GM12878 (cell line): ENCODE measurements around the gene DENND10. TPM values are rescaled to one million over a fixed set of nuclear protein-coding genes. Genes with fewer than 3 reads are reported as not detected.
A peak's percentile ranks its signal among the peaks of the same experiment; 100 is the strongest.

Experiments used
- BCLAF1 ChIP-seq: fragments of 450-650 bp; IDR thresholded peaks from 2 replicates; pipeline ENCODE4 v1.6.1; 2017; ENCODE audit warnings: antibody characterized with exemption, mild to moderate bottlenecking, moderate library complexity
- CTCF ChIP-seq, 3 experiments: IDR thresholded peaks in 2 of 3; conservative IDR thresholded peaks in 1 of 3; 2 replicates each; pipeline ENCODE4 v1.5.1; 2011; ENCODE audit warnings: low read depth in 3 of 3, low read length in 3 of 3, mild to moderate bottlenecking in 3 of 3, control low read depth in 2 of 3, moderate library complexity in 2 of 3, inconsistent platforms in 1 of 3, mixed read lengths in 1 of 3; ENCODE audit not compliant: control insufficient read depth in 2 of 3, insufficient read depth in 1 of 3; ENCODE audit errors: extremely low read depth in 1 of 3
- EP300 ChIP-seq, 2 experiments: fragments of 150-350 bp in 1 of 2; IDR thresholded peaks; 2 replicates each; pipeline ENCODE4 v1.6.1; 2011 to 2012; ENCODE audit warnings: low read depth in 2 of 2, low read length in 2 of 2, borderline replicate concordance in 1 of 2, improper control_type of control experiment in 1 of 2, inconsistent platforms in 1 of 2; ENCODE audit not compliant: control insufficient read depth in 1 of 2
- MTA2 ChIP-seq: fragments of 450-650 bp; IDR thresholded peaks from 2 replicates; pipeline ENCODE4 v1.6.1; 2016; ENCODE audit warnings: low read depth, mild to moderate bottlenecking, moderate library complexity
- NFYB ChIP-seq: IDR thresholded peaks from 2 replicates; pipeline ENCODE4 v1.6.1; 2011; ENCODE audit warnings: low read depth, mild to moderate bottlenecking, low read length, improper control_type of control experiment, moderate library complexity; ENCODE audit not compliant: insufficient read depth
- RAD51 ChIP-seq: fragments of 450-650 bp; IDR thresholded peaks from 2 replicates; pipeline ENCODE4 v1.6.1; 2016; ENCODE audit warnings: moderate library complexity, mild to moderate bottlenecking, inconsistent platforms
- SMC3 ChIP-seq: IDR thresholded peaks from 2 replicates; pipeline ENCODE4 v1.6.1; 2011; ENCODE audit warnings: low read length, improper control_type of control experiment, borderline replicate concordance
- SP1 ChIP-seq: IDR thresholded peaks from one replicate; pipeline ENCODE4 v1.6.1; 2011; ENCODE audit warnings: low read depth, low read length
- TARDBP ChIP-seq: IDR thresholded peaks from 2 replicates; pipeline ENCODE4 v1.6.1; 2016; ENCODE audit warnings: borderline replicate concordance
- ZBTB40 ChIP-seq: fragments of 450-650 bp; IDR thresholded peaks from 2 replicates; pipeline ENCODE4 v1.6.1; 2016; ENCODE audit warnings: mild to moderate bottlenecking, moderate library complexity, borderline replicate concordance
- ZNF24 ChIP-seq: fragments of 450-650 bp; IDR thresholded peaks from 2 replicates; pipeline ENCODE4 v1.6.1; 2017; ENCODE audit warnings: antibody characterized with exemption, mild to moderate bottlenecking
- polyA plus RNA-seq, 11 experiments: library from polyadenylated mRNA; depleted of rRNA in 4 of 11; unstranded in 6 of 11; stranded (reverse) in 5 of 11; fragments of >200 nt; fragmentation: Nextera tagmentation in 4 of 11; fragmentation: Illumina TruSeq in 1 of 11; extraction: Ambion mirVana in 4 of 11; extraction: Trizol in 1 of 11; gene quantifications; 1 replicate in 1 of 11; 2 replicates in 10 of 11; pipeline versions ENCODE4 v1.2.1 to v1.2.3, GENCODE V29; 2011 to 2016; ENCODE audit warnings: inconsistent platforms in 2 of 11, missing spikeins in 2 of 11, low read depth in 1 of 11
- total RNA-seq, 4 experiments: library from RNA; depleted of rRNA in 3 of 4; stranded (reverse); fragments of >200 nt in 3 of 4; fragmentation: Illumina TruSeq in 1 of 4; extraction: Trizol in 1 of 4; gene quantifications; 2 replicates each; pipeline versions ENCODE4 v1.2.1 to v1.2.3, GENCODE V29; 2013 to 2021
- TF ChIP-seq, protein P1 (sequence below): fragments of 450-650 bp; IDR thresholded peaks from 2 replicates; pipeline ENCODE4 v1.6.1; 2017; ENCODE audit warnings: mild to moderate bottlenecking, low read depth, inconsistent platforms; ENCODE audit not compliant: poor library complexity, severe bottlenecking
- TF ChIP-seq, protein P2 (sequence below): fragments of 450-650 bp; IDR thresholded peaks from 2 replicates; pipeline ENCODE4 v1.6.1; 2018; ENCODE audit warnings: borderline replicate concordance, mild to moderate bottlenecking; ENCODE audit not compliant: partially characterized antibody

DENND10 gene
- total and polyA plus RNA-seq, 10 of the 15 experiments (the other 5 are each of a cell fraction or from before 2014, with no cell fraction given) = 21.5 to 39.8 (median 26.2) TPM

DNA sequence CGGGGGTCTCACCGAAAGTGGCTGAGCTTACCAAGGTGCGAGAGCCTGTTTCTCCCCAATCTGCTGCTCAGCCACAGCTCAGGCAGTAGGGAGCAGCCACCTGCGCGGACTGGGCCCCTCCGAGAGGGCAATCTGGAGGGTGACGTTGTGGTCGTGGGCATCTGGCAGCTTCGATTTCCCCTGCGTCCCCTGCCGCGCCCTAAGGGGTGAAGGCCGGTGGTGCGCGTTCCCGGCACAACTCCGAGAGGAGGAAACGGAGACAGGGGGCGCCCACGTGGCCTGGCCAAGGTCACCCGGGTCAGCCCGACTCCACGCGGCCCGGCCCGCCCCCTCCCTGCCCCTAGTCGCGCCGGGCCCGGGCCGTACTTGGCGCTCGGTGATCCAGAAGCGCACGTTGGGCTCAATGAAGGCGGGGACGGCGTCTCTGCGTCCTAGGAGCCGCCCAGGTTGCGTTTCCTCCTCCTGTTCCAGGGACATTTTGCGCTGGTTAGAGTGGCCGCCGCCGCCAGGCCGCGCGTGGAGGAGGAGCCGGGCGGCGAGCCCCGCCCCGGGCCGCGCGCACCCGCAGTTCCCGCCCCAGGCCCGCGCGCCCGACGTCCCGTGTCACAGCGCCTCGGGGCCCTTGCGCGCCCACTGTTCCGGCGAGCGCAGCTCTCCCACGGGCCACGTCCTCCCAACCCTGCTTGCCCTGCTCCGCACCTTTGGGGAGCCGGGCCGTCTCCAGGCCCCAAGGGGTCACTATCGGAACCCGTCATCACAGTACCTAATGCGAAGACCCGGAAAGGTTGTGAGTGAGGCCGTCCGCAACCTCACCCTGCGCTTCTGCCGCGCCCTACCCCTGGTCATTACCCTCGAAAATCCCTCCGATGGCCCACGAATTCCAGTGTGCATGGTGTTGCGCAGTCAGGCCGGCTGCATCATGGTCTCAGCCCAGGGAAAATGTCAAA is 61.5 kb downstream of the DENND10 start, which contains the start of gene SFXN4 (continued):
- TF ChIP-seq BCLAF1 (no peak), ZNF24 (no peak), NFYB (no peak), RAD51 (0 out of 2 replicates have a peak, but pooled peaks have one; percentile 33), SMC3 (no peak), MTA2 (no peak), CTCF (IDR thresholded peaks at IDR 0.05 in 2 of 3, conservative IDR thresholded peaks at IDR 0.05 in 1 of 3; ENCODE audit: control insufficient read depth in 2 of 3, extremely low read depth in 1 of 3, insufficient read depth in 1 of 3, low read depth in 3 of 3, low read length in 3 of 3) (0 out of 6 replicates have a peak, but pooled peaks of 2 of the 3 experiments have one; percentile 1 to 14), TARDBP (no peak), SP1 (no peak), ZBTB40 (peak; percentile 23; the same call in 1 of the 2 replicates), EP300 (IDR thresholded peaks at IDR 0.05; ENCODE audit: borderline replicate concordance in 1 of 2, control insufficient read depth in 1 of 2, low read depth in 2 of 2, low read length in 2 of 2) (no peak)
- TF ChIP-seq, protein P1, sequence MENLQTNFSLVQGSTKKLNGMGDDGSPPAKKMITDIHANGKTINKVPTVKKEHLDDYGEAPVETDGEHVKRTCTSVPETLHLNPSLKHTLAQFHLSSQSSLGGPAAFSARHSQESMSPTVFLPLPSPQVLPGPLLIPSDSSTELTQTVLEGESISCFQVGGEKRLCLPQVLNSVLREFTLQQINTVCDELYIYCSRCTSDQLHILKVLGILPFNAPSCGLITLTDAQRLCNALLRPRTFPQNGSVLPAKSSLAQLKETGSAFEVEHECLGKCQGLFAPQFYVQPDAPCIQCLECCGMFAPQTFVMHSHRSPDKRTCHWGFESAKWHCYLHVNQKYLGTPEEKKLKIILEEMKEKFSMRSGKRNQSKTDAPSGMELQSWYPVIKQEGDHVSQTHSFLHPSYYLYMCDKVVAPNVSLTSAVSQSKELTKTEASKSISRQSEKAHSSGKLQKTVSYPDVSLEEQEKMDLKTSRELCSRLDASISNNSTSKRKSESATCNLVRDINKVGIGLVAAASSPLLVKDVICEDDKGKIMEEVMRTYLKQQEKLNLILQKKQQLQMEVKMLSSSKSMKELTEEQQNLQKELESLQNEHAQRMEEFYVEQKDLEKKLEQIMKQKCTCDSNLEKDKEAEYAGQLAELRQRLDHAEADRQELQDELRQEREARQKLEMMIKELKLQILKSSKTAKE = no peak
- TF ChIP-seq, protein P2, sequence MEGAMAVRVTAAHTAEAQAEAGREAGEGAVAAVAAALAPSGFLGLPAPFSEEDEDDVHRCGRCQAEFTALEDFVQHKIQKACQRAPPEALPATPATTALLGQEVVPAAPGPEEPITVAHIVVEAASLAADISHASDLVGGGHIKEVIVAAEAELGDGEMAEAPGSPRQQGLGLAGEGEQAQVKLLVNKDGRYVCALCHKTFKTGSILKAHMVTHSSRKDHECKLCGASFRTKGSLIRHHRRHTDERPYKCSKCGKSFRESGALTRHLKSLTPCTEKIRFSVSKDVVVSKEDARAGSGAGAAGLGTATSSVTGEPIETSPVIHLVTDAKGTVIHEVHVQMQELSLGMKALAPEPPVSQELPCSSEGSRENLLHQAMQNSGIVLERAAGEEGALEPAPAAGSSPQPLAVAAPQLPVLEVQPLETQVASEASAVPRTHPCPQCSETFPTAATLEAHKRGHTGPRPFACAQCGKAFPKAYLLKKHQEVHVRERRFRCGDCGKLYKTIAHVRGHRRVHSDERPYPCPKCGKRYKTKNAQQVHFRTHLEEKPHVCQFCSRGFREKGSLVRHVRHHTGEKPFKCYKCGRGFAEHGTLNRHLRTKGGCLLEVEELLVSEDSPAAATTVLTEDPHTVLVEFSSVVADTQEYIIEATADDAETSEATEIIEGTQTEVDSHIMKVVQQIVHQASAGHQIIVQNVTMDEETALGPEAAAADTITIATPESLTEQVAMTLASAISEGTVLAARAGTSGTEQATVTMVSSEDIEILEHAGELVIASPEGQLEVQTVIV = no peak
